SIG-M5 treated with dmso at 0.1 percent for 504 hours (cell line): ENCODE measurements around the gene ZNF580.

Source experiments
- DNase-seq: peaks from one replicate; lab custom pipeline; 2025; ENCODE audit not compliant: unreplicated experiment; lab: John Stamatoyannopoulos, UW

ZNF580 gene

DNA sequence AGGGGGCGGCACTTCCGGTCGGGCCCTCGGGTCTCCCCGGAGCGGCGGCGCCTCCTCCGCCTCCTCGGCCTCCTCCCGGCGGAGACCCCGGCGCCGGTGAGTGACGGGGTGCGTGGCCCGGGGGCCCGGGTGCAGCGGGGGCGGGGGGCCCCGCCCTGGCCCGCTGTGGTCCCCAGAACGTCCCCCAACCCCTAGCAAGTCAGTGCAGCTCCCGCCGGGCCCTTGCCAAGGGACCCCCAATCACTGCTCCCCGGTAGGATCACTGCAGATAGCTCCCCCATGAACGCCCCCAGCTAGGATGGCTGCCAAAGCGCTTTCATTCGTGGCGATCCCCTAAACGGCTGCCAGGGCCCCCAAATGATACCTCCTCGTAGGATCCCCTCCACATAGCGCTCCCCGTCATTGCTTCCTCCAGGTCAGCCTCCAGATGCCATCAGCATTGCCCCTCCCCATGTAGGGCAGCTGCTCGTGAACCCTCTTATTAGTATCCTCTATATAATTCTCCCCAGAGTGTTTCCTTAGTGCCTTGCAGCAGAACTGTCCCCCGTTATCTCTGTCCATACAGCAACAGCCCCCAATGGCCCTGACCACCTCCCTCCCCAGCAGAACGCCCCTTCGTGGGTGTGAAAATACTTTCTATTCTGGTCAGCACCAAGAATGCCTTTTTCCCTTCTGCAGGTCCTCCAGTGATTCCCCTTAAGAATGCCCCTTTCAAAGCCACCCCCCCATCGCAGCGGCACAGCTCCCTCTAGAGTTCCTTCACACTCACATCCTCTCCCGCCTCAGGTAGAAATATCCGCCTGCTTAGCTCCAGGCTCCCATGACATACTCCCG lies 34.9 kb upstream of the ZNF580 start, which contains the start of gene ZNF865:
Gene ZNF865, plus strand, starts transcription at position 11 of the 834 bp plus-strand sequence. CDS start 7,972 bp downstream, outside the sequence.
- DNase-seq = peak; percentile 85

DNA sequence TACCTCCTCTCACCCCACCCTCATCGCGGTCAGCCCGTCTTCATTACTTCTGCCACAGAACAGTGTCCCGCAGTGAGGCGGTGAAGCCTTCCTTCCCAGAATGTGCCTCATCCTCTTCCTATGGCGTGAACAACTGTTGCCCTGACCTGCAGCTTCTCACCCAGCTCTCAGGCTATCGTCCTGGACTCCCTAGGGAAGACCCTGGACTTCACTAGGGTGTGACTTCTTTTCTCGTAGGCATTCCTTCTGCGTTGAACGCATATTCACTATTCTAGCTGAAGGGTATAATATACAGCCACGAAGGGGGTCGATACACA lies 34.4 kb upstream of the ZNF580 start:
- DNase-seq = no peak

DNA sequence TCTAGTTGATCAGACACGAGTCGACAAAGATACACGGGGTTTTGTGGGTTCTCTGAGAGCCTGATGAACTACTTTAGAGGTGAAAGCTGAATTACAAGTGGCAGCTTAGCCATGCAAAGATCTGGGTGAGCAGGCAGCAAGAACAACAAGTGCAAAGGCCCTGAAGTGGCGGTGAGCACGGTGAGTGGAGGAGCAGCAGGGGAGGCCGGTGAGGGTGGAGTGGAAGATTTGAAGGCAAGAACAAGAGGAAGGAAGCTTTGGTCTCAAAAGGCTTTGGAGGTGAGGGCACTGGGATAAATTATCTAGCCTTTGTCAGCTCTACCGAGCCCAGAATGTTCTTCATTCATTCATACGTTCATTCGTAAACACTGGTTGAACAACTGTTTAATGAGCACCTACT lies 34.0 kb upstream of the ZNF580 start:
- DNase-seq = no peak

DNA sequence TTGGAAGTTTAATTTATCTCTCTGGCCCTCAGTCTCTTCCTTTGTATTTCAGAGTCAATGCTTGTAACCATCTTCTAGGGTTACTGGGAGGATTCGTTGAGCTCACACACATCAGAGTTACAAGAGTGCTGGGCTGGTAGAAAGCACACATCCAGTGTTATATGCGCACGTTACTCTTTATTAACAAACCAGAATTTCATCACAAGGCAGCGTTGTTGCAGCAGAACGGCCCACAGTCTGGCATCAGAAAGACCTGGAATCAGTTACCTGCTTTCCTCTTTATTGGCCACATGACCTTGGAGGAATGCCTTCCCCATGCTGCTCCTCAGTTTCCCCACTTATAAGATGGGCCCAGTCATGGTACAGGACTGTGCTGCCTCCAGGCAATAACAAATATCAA lies 31.5 kb upstream of the ZNF580 start:
- DNase-seq = no peak

DNA sequence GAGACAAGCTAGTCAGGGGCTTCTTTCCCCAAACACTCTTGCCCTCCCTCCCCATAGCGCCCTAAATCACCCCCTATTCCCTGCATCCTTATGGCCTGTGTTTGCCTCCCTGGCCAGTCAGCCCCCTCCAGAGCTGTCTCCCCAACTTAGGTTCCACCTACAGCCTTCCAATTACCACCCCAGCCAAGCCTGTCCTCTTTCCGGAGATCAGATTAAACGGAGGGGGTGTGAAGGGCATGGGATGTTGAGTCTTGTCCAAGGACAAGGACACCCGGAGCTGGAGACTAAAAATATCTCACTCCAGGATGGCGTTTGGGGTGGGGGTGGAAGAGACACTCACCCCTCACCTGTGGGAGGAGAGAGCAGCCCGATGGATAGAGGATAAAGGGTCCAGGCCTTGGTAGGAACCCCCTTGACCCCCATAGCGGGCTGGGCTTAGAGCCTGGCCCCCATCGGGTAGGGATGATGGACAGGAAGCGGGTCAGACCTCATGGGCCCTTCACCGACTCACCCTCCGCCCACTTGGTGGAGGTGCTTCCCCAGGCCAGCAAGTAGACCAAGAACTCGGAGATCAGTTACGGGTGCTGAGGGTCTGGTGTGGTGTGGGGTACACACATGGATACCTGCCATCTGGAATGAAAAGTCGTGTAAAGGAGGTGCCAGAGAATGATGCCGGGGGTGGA lies 29.4 kb upstream of the ZNF580 start:
- no peak for DNase-seq

DNA sequence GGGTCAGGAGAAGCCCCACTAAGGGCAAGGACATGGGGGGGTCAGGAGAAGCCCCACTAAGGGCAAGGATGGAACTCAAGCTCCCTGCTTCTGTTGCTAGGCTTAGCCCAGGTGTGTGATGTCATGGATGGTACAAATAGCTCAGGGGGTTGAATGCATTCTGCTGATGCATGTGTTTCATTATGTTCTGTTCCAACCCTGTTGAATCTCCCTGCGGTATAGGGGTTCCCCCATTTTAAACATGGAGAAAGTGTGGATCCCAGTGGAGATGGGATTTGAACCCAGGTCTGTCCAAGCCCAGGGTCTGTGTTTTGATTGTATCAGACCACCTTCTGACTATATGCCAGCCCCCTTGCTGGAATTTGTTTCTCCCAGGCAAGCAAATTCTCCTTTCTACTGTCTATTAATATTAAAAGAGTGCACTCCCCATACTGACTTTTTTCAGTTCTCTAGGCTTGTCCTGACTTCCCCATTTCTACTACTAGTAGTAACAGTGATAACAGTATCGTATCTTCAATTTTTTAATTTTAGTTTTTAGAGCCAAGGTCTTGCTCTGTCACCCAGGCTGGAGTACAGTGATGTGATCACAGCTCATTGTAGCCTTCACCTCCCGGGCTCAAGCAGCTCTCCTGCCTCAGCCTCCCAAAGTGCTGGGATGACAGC lies 28.7 kb upstream of the ZNF580 start:
- DNase-seq = no peak

DNA sequence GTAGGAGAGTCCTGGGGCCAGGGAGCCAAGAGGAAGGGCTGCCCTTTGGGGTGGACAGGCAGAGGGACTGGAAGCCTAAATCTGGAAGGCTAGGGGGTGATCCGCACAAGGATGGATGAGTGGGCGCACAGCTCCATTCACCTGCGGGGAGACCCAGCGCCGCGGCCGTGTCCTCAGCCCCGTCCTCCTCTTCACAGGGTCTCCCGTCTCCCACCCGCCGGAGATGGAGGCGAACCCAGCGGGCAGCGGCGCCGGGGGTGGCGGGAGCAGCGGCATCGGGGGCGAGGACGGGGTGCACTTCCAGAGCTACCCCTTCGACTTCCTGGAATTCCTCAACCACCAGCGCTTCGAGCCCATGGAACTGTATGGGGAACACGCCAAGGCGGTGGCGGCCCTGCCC lies 27.4 kb upstream of the ZNF580 start:
- DNase-seq = no peak

DNA sequence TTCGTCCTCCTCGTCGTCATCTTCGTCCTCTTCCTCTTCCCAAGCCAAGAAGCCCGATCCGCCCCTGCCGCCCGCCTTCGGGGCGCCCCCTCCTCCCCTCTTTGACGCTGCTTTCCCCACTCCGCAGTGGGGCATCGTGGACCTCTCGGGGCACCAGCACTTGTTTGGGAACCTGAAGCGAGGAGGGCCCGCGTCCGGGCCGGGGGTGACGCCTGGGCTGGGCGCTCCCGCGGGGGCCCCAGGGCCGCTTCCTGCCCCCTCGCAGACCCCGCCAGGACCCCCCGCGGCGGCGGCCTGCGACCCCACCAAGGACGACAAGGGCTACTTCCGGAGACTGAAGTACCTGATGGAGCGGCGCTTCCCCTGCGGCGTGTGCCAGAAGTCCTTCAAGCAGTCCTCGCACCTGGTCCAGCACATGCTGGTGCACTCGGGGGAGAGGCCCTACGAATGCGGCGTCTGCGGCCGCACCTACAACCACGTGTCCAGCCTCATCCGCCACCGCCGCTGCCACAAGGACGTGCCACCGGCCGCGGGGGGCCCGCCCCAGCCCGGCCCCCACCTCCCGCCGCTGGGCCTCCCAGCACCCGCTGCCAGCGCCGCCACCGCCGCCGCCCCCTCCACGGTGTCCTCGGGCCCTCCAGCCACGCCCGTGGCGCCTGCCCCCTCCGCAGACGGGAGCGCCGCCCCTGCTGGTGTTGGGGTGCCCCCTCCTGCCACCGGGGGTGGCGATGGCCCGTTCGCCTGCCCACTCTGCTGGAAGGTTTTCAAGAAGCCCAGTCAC lies 26.7 kb upstream of the ZNF580 start:
- no peak for DNase-seq

DNA sequence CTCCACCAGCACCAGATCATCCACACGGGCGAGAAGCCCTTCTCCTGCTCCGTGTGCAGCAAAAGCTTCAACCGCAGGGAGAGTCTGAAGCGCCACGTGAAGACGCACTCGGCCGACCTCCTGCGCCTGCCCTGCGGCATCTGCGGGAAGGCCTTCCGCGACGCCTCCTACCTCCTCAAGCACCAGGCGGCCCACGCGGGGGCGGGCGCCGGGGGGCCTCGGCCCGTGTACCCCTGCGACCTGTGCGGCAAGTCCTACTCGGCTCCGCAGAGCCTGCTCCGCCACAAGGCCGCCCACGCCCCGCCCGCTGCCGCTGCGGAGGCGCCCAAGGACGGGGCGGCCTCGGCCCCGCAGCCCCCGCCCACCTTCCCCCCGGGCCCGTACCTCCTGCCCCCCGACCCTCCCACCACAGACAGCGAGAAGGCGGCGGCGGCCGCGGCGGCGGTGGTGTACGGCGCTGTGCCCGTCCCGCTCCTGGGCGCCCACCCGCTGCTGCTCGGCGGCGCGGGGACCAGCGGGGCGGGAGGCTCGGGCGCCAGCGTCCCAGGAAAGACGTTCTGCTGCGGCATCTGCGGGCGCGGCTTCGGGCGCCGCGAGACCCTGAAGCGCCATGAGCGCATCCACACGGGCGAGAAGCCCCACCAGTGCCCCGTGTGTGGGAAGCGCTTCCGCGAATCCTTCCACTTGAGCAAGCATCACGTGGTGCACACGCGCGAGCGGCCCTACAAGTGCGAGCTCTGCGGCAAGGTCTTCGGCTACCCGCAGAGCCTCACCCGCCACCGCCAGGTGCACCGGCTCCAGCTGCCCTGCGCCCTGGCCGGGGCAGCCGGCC lies 25.9 kb upstream of the ZNF580 start:
- no peak for DNase-seq

DNA sequence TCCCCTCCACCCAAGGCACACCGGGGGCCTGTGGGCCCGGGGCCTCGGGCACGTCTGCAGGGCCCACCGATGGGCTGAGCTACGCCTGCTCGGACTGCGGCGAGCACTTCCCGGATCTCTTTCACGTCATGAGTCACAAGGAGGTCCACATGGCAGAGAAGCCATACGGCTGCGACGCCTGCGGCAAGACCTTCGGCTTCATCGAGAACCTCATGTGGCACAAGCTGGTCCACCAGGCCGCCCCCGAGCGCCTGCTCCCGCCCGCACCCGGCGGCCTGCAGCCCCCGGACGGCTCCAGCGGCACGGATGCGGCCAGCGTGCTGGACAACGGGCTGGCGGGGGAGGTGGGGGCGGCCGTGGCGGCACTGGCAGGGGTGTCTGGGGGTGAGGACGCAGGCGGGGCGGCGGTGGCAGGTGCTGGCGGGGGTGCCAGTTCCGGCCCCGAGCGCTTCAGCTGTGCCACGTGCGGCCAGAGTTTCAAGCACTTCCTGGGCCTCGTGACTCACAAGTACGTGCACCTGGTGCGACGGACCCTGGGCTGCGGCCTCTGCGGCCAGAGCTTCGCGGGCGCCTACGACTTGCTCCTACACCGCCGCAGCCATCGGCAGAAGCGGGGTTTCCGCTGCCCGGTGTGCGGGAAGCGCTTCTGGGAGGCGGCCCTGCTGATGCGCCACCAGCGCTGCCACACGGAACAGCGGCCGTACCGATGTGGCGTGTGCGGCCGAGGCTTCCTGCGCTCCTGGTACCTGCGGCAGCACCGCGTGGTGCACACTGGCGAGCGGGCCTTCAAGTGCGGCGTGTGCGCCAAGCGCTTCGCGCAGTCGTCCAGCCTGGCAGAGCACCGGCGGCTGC lies 25.0 kb upstream of the ZNF580 start:
- no peak for DNase-seq

DNA sequence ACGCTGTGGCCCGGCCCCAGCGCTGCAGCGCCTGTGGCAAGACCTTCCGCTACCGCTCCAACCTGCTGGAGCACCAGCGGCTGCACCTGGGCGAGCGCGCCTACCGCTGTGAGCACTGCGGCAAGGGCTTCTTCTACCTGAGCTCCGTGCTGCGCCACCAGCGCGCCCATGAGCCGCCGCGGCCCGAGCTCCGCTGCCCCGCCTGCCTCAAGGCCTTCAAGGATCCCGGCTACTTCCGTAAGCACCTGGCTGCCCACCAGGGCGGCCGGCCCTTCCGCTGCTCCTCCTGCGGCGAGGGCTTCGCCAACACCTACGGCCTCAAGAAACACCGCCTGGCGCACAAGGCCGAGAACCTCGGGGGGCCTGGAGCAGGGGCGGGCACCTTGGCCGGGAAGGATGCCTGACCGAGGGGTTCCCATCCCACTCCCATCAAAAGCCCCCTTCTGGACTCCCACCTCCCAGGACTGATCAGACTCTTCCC lies 24.4 kb upstream of the ZNF580 start:
- DNase-seq = no peak

DNA sequence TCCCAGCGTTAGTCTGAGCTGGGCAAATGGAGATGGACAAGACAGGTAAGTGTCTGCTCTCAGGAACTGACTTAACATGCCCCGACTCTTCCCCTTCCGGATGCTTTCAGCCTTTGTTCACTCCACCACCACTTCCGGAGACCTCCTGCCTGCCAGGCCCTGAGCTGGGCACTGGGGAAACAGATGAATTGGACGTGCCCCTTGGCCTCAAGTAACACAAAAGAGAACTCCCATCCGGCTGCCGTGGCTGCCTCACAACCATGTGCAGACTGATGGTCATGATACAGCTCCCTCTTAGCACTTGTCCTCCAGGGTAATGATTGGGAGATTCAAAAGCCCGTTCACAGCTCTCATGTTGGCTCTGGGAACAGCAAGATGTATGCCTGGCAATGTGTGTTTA lies 23.4 kb upstream of the ZNF580 start:
- no peak for DNase-seq

DNA sequence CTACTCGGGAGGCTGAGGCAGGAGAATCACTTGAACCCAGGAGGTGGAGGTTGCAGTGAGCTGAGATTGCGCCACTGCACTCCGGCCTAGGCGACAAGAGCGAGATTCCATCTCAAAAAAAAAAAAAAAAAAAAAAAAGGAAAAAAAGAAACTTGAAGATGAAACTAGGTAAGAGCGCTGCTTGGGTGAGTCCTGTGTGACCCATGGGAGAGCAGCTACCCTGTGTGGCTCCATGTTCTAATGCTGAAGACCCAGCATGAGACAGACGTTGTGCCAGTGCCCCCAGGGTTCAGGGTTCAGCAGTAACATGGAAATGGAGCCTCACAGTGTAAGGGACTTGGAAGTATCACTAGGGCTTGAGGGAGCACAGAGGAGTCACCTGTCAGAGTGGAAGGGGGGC lies 22.4 kb upstream of the ZNF580 start:
- DNase-seq = no peak

DNA sequence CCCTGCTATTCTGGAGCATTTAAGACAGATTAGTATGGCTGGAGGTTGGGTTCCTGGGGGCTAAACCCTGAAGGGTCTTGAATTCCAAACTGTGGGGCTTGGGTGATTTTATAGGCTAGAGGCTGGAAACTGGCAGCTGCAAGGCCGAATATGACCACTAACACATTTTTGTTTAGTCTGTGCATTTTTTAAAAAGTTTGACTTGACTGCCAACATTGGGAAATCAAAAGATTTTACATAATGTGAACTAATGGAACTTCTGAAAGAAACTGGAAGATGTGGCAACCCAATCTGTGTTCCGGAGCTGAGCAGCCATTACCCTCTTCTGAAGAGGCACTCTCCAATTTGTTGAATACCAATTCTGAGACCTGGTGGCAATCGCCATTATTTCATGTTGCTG lies 21.5 kb upstream of the ZNF580 start:
- DNase-seq = no peak

DNA sequence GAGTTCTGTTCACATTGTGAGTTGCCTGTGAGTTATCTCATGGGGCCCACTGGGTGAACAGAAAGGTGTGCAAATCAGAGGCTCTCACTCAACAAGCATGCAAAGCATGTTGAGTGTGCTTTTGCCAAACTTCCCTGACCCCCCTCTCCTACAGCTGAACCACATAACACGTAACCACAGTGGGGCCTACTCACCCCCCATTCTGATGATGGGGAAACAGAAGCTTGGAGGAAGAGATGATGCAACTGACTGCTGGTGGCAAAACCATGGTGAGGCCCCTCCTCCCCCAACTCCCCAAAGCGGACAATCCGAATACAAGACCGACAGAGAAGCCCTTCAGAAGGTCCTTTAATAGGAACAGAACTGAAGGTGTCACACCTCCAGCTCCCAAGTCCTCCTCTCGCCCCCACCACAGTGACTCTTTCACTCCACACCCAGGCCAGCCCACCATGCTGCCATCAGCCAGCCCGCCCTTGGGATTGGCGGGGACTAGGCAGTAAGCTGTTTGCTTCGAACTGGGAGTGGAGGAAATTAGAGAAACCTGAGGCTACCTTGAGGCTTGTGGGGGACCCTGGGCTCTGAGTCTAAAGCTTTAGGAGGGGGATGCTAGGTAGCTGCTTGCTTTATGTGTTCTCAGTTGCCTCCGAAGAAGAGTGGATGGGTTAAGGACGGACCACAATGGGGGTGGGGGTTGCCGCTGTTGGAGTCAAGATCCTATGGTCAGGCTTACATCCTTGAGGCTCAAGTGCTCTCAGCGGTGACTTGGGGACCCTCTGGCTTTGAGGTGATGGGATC lies 20.2 kb upstream of the ZNF580 start:
- peak; percentile 92 for DNase-seq

DNA sequence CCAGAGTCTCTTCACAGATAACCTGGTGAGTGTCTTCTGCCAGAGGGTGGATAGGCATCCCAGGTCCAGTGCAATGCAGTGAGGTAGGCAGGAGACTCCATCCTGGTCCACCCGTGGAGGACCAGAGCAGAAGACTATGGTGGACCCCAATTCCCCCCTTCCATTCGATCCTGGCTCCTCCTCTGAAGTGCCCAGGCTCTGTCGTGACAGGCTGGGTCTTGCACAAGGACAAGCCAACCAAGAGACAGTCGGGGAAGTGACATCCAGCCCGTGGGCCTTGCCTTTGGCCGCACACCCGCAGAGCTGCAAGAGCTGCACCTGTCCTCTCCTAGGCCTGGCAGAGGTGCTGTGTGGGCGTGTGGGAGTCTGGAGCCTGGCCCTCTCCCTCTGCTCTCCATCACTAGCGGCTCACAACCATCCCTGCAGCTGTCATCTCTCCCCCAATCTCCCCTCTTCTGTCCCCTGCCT lies 19.6 kb upstream of the ZNF580 start:
- no peak for DNase-seq

DNA sequence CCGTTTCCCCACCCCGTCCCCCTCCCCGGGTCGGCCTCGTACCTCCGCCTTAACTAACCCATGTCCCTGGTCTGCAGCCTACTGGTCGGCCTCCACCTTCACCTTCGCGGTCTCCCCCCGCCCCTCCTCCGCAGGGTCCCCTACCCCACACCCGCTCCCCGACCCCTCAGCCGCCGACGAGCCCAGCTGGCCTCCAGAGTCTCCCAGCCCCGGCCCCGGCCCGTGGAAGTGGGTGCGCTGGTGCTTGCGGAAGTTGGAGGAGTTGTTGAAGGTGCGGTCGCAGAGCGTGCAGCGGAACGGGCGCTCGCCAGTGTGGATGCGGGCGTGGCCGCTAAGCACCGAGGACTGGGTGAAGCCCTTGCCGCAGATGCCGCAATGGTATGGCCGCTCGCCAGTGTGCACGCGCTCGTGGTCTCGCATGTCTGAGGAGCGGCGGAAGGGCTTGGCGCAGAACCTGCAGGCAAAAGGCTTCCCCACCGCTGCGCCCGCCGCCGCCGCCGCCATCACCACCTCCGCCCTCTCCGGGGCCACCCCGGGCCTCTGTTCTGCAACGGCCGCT lies 19.1 kb upstream of the ZNF580 start:
- no peak for DNase-seq
